Upper lobe of left lung (tissue), 4 donors: Measurements from ENCODE around the gene TMEM54.

ENCODE experiments used
- CTCF ChIP-seq, 6 experiments: fragments of 450-650 bp in 4 of 6; fragments of 200-600 bp in 2 of 6; sonication (generic) in 2 of 6; IDR thresholded peaks; one replicate each; pipeline ENCODE4 v1.5.1; 2016 to 2019; ENCODE audit warnings: antibody characterized with exemption in 6 of 6
- POLR2AphosphoS5 ChIP-seq, 2 donors: sonication (generic); formaldehyde crosslinking; IDR thresholded peaks; one replicate each; pipeline ENCODE4 v1.5.1; 2017; ENCODE audit warnings: antibody characterized with exemption in 2 of 2

GRCh38 chr1:32901823-32902534, 790 bp upstream of the TMEM54 start:
- no peak for TF ChIP-seq POLR2AphosphoS5 (IDR thresholded peaks at IDR 0.05)
- no peak for TF ChIP-seq CTCF (IDR thresholded peaks at IDR 0.05)
